NB4 (cell line): ENCODE results near the gene CFAP74.

Source experiments
- DNase-seq: peaks from one replicate; pipeline ENCODE4 v3.0.0; 2010; ENCODE audit warnings: low read depth
- H3K4me3 ChIP-seq: one replicate; pipeline ENCODE4 v1.5.1; 2011; ENCODE audit warnings: mild to moderate bottlenecking, low read depth, low read length, moderate library complexity
- MYC ChIP-seq: IDR thresholded peaks from 2 replicates; pipeline ENCODE4 v1.6.1; 2011; ENCODE audit warnings: low read depth, low read length
- POLR2A ChIP-seq: IDR thresholded peaks from 2 replicates; pipeline ENCODE4 v1.6.1; 2011; ENCODE audit warnings: mild to moderate bottlenecking; ENCODE audit not compliant: insufficient read length; ENCODE audit errors: extremely low read depth
- TF ChIP-seq, protein P1 (sequence below): IDR thresholded peaks from 2 replicates; pipeline ENCODE4 v1.6.1; 2011; ENCODE audit warnings: low read depth, low read length
- TF ChIP-seq, protein P2 (sequence below): IDR thresholded peaks from one replicate; pipeline ENCODE4 v1.5.1; 2012; ENCODE audit warnings: low read depth, low read length

Gene CFAP74

DNA sequence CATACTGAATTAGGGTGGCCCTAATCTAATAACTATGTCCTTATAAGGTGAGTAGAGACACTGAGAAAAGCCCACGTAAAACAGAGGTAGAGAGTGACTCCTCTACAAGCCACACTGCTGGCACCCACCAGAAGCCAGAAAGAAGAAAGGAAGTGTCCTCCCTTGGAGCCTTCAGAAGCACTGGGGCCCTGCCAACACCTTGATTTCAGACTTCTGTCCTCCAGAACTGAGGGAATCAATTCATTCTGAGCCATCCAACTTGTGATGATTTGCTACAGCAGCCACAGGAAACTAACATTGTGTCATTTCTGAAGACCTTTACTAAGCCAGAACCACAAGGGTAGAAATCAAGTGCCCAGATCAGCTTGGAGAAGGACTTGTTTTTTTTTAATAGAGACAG is 127.7 kb downstream of the CFAP74 start:
- no peak for TF ChIP-seq POLR2A
- TF ChIP-seq, protein P1, sequence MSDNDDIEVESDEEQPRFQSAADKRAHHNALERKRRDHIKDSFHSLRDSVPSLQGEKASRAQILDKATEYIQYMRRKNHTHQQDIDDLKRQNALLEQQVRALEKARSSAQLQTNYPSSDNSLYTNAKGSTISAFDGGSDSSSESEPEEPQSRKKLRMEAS = no peak
- no peak for TF ChIP-seq MYC
- TF ChIP-seq, protein P2, sequence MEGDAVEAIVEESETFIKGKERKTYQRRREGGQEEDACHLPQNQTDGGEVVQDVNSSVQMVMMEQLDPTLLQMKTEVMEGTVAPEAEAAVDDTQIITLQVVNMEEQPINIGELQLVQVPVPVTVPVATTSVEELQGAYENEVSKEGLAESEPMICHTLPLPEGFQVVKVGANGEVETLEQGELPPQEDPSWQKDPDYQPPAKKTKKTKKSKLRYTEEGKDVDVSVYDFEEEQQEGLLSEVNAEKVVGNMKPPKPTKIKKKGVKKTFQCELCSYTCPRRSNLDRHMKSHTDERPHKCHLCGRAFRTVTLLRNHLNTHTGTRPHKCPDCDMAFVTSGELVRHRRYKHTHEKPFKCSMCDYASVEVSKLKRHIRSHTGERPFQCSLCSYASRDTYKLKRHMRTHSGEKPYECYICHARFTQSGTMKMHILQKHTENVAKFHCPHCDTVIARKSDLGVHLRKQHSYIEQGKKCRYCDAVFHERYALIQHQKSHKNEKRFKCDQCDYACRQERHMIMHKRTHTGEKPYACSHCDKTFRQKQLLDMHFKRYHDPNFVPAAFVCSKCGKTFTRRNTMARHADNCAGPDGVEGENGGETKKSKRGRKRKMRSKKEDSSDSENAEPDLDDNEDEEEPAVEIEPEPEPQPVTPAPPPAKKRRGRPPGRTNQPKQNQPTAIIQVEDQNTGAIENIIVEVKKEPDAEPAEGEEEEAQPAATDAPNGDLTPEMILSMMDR = no peak
- no peak overlapping the region for H3K4me3 ChIP-seq
- no peak for DNase-seq

DNA sequence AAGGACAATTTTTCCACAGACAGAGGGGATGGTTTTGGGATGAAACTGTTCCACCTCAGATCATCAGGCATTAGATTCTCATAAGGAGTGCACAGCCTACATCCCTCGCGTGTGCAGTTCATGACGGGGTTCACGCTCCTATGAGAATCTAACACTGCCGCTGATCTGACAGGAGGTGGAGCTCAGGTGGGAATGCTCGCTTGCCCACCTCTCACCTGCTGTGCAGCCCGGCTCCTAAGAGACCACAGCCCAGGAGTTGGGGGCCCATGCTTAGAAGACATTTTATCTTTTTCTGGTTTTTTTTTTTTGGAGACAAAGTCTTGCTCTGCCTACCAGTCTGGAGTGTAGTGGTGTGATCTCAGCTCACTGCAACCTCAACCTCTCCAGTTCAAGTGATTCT is 128.7 kb downstream of the CFAP74 start:
- TF ChIP-seq POLR2A (no peak), MYC (no peak)
- TF ChIP-seq, protein P2 = no peak
- TF ChIP-seq, protein P1 = no peak
- no peak overlapping the region for H3K4me3 ChIP-seq
- no peak for DNase-seq

DNA sequence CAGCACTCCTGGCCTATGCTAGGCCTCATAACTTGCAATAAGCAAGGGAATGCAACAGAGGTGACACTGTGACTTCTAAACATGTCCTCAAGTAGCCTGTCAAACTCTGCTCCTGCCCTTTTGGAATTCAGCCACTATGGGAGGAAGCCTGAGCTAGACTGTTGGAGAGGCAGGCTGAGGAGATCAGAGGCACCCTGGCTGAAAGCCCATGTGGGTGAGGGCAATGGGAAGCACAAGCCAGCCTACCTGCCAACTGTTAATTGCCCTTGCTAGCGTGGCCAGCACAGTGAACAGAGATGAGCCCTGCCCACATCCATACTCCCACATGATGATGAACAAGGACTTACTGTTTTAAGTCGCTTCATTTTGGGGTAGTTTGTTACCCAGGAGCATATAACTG is 130.4 kb downstream of the CFAP74 start:
- H3K4me3 ChIP-seq = no peak overlapping the region
- TF ChIP-seq MYC (no peak), POLR2A (no peak)
- TF ChIP-seq, protein P2 = no peak
- TF ChIP-seq, protein P1 = no peak
- no peak for DNase-seq

DNA sequence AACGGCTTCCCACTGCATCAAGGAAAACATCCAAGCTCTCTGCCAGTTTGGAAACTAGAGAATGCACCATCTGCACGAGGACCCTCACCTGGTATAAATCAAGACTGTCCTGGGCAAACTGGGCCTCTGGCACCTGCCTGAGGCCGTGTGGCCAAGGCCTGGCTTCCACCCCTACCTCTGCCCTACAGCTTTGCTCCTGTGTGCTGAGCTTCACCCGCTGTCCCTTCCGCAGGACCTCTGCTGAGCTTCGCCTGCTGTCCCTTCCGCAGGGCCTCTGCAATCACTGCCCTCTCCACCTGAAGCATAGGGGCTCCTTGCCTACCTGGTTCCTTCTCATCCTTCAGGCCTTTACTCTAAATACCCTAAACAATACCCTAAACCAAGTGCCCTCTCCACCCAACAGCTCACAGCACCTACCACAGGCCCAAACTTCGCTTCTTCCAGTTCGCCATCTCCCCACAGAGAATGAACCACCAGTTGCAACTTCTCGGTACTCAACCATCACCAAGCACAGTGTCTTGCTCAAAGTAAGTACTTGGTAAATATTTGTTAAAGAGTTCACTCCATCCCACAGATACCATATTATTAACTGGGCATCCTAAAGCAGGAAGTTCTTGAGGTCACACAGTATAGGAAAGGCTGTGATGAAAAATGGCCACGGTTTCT is 131.1 kb downstream of the CFAP74 start:
- TF ChIP-seq MYC = no peak
- TF ChIP-seq, protein P1 = no peak
- H3K4me3 ChIP-seq = no peak overlapping the region
- DNase-seq = no peak
